OCI-LY3 (cell line): ENCODE measurements around the gene IGHMBP2.

Experiments used
- H2AFZ ChIP-seq: fragments of 200-600, 300-600 bp; shearing (Covaris generic); 2 replicates; pipeline ENCODE4 v1.6.0; 2014; ENCODE audit warnings: antibody characterized with exemption, low read depth, low read length
- H3K27ac ChIP-seq: fragments of 200-600, 300-600 bp; sonication (generic); 2 replicates; pipeline ENCODE4 v1.5.1; 2014; ENCODE audit warnings: mild to moderate bottlenecking, low read length, moderate library complexity, mixed read lengths
- H3K27me3 ChIP-seq: fragments of 200-600, 300-600 bp; sonication (generic); 2 replicates; pipeline ENCODE4 v1.6.1; 2014; ENCODE audit warnings: low read depth, low read length, mixed read lengths
- H3K36me3 ChIP-seq: fragments of 200-600, 300-600 bp; sonication (generic); replicated peaks from 2 replicates; pipeline ENCODE3; 2014; ENCODE audit warnings: low read depth, low read length, mixed read lengths
- H3K4me1 ChIP-seq: fragments of 300-600, 200-600 bp; sonication (generic); 2 replicates; pipeline ENCODE4 v1.6.1; 2014; ENCODE audit warnings: low read length, mixed read lengths
- H3K4me2 ChIP-seq: fragments of 200-600, 300-600 bp; sonication (generic); 2 replicates; pipeline ENCODE4 v1.6.1; 2014; ENCODE audit warnings: low read length, mixed read lengths
- H3K4me3 ChIP-seq: fragments of 300-600, 200-600 bp; sonication (generic); 2 replicates; pipeline ENCODE4 v1.5.1; 2014; ENCODE audit warnings: antibody characterized with exemption, mild to moderate bottlenecking, low read length, moderate library complexity
- H3K79me2 ChIP-seq: fragments of 300-600, 200-600 bp; shearing (Covaris generic); 2 replicates; pipeline ENCODE4 v1.6.1; 2014; ENCODE audit warnings: mild to moderate bottlenecking, low read length, mixed read lengths
- H3K9ac ChIP-seq: fragments of 300-600, 200-600 bp; shearing (Covaris generic); 2 replicates; pipeline ENCODE4 v1.6.0; 2014; ENCODE audit warnings: mild to moderate bottlenecking, low read length, moderate library complexity
- H3K9me3 ChIP-seq: fragments of 200-600, 300-600 bp; shearing (Covaris generic); 2 replicates; pipeline ENCODE4 v1.6.1; 2014; ENCODE audit warnings: low read length, mixed read lengths; ENCODE audit not compliant: insufficient read depth
- H4K20me1 ChIP-seq: fragments of 200-600, 300-600 bp; sonication (generic); 2 replicates; pipeline ENCODE4 v1.6.1; 2016; ENCODE audit warnings: low read length, mixed read lengths; ENCODE audit not compliant: insufficient read depth
- CTCF ChIP-seq: fragments of 200-600, 300-600 bp; sonication (generic); IDR thresholded peaks from 2 replicates; pipeline ENCODE4 v1.5.1; 2014; ENCODE audit warnings: antibody characterized with exemption, low read length, low read depth
- EZH2phosphoT487 ChIP-seq: fragments of 200-600 bp; shearing (Covaris generic); IDR thresholded peaks from 2 replicates; pipeline ENCODE4 v1.6.1; 2018; ENCODE audit warnings: antibody characterized with exemption, mixed run types, low read depth

IGHMBP2 gene

DNA sequence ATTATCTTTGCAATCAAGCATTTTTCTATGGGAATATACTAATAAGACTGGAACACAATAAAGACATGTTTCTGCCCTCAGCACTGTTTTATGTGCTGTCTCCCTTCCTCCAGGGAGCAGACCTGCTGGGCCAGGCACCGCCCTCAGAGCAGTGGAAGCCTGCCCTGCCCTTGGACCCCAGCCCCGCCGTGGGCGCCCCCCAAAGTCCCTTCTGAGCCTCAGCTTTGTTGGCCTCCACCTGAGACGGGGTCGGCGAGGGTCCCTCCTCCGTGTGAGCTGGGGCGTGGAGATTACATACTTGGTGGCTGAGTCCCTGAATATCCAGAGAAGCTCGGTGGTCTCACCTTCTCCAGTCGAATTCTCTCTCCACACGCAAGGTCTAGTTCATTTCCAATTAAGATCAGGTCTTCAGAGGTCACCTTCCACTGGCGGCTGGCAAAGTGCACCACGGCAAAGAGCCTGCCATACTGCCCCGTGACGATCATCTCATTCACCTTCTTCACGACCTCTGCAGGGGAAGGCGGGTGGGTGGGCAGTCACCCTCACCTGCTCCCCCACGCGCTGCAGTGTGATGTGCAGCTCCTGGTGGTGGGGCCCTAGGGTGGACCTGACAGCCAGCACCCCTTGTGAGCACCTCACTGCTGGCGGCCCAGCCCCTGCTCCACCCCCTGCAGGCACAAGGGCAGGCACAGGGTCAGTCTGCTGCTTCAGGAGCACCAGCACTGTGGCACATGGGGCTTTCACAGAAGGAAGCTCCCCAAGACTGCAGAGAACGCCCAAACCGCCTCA, 7.3 kb upstream of the IGHMBP2 start:
- Histone ChIP-seq H3K4me2 (no peak overlapping the region), H3K4me1 (no peaks in the 10 kb centered on the region), H3K27me3 (no peaks in the 10 kb centered on the region), H3K9me3 (no peaks in the 10 kb centered on the region), H2AFZ (no peak overlapping the region), H3K9ac (no peak overlapping the region), H3K79me2 (peaks cover 21% of the 10 kb centered on the region), H3K27ac (no peak overlapping the region), H4K20me1 (no peaks in the 10 kb centered on the region), H3K36me3 (peaks cover 56% of the 10 kb centered on the region), H3K4me3 (no peak overlapping the region)
- no peak for TF ChIP-seq CTCF
- no peak for TF ChIP-seq EZH2phosphoT487

DNA sequence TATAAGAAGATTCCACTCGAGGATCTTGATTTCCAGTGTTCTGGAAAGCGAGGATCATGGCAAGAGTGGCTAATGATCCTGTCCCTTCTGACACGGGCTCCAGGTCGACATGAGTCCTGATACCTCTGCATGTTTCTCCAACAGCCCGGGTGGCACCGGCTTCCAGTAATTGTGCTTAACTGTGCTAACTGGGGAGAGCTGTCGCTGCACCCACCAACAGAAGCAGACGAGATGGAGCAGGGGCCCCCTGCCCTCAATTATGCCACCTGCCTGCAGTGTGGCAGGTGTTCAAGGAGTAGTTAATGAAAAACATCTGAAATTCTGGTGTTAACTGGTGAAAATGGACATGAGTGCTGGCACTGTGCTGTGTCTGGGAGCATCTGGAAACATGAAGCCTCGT, 6.2 kb upstream of the IGHMBP2 start:
- H4K20me1 ChIP-seq, result no peaks in the 10 kb centered on the region
- peaks cover 6% of the 10 kb centered on the region for H3K4me1 ChIP-seq
- no peak overlapping the region for H2AFZ ChIP-seq
- TF ChIP-seq EZH2phosphoT487 (no peak), CTCF (no peak)
- no peak overlapping the region for H3K4me3 ChIP-seq
- no peak overlapping the region for H3K4me2 ChIP-seq
- H3K27ac ChIP-seq, result no peak overlapping the region
- H3K79me2 ChIP-seq, result peaks cover 31% of the 10 kb centered on the region
- no peak overlapping the region for H3K9ac ChIP-seq
- H3K36me3 ChIP-seq, result peaks cover 51% of the 10 kb centered on the region
- H3K9me3 ChIP-seq, result no peaks in the 10 kb centered on the region
- no peaks in the 10 kb centered on the region for H3K27me3 ChIP-seq

DNA sequence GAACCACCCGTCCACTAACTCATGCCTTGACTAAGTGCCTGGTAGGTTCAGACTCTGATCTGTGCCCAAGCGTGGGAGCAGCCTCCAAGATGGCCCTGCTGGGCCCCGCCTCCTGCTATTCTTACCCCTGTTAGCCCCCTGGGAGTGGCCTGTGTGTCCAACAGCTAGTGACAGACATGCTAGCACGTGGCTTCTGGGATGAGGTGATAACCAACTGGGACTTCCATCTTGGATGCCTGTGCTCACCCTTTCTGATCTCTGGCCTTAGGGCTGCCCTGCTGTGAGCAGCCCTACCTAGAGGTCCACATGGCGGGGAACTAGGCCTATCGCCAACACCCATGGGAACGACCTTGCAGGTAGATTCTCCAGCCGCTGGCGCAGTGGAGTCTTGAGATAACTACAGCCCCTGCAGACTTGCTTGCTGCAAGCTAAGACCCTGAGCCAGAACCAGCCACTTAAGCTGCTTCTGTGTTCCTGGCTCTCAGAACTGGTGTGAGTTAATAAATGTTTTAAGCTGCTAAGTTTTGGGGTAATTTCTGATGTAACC, 2.8 kb upstream of the IGHMBP2 start:
- H3K4me3 ChIP-seq, result no peak overlapping the region
- H3K4me1 ChIP-seq, result peaks cover 19% of the 10 kb centered on the region
- H3K9ac ChIP-seq, result no peak overlapping the region
- no peak overlapping the region for H3K27ac ChIP-seq
- peaks cover 66% of the 10 kb centered on the region for H3K79me2 ChIP-seq
- H3K27me3 ChIP-seq, result no peaks in the 10 kb centered on the region
- TF ChIP-seq CTCF (no peak), EZH2phosphoT487 (no peak)
- H3K9me3 ChIP-seq, result no peaks in the 10 kb centered on the region
- H3K4me2 ChIP-seq, result no peak overlapping the region
- peaks cover 34% of the 10 kb centered on the region for H3K36me3 ChIP-seq
- H4K20me1 ChIP-seq, result no peaks in the 10 kb centered on the region; the same call in 1 of the 2 replicates
- no peak overlapping the region for H2AFZ ChIP-seq

DNA sequence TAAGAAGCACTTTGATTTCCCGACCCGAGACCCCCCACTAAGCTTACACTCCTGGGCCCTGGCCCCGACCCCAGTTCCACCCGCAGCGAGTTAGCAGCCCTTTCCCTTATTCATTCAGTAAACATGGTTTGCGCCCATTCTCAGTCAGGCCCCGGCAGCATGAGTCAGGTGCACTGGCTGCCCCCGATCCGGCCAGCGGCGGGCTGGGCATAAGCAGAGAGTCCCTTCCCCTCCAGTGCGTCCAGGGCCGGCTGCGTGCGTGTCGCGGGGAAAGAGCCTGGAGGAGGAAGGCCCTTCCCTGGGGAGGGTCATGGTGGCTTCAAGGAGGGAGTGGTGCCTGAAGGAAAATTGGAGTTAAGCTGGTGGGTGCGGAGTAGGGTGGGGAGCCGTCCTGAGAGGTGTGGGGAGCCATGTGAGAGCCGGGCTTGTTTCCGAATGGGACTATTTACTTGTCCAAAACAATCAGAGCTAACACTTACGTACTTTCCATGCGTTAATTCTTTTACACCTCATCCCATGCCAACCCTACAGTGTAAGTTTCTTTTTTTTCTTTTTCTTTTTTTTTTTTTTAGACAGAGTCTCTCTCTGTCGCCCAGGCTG, 657 bp downstream of the IGHMBP2 start:
- Histone ChIP-seq H3K9ac (peak overlapping the region; percentile 85), H3K9me3 (no peaks in the 10 kb centered on the region), H4K20me1 (no peaks in the 10 kb centered on the region; the same call in 1 of the 2 replicates), H3K4me1 (peaks cover 19% of the 10 kb centered on the region), H3K79me2 (peaks cover 76% of the 10 kb centered on the region), H3K4me2 (peak overlapping the region; percentile 52), H2AFZ (peak overlapping the region; percentile 68), H3K4me3 (peak overlapping the region; percentile 92), H3K27me3 (no peaks in the 10 kb centered on the region), H3K27ac (peak overlapping the region; percentile 16; the same call in 1 of the 2 replicates), H3K36me3 (peaks cover 11% of the 10 kb centered on the region)
- TF ChIP-seq CTCF (no peak), EZH2phosphoT487 (no peak)
